NCI-H748 treated with DMSO at 0.1 percent for 48 hours (cell line): ENCODE measurements around the gene TCHP.

Source experiments
- DNase-seq: peaks from one replicate; lab custom pipeline; 2025; lab: John Stamatoyannopoulos, UW

Gene TCHP

GRCh38 chr12:109962398-109962797 lies 62.3 kb downstream of the TCHP start:
- no peak for DNase-seq

GRCh38 chr12:109963330-109963729 lies 63.3 kb downstream of the TCHP start:
- no peak for DNase-seq

GRCh38 chr12:109963743-109964429 lies 63.8 kb downstream of the TCHP start:
- no peak for DNase-seq

GRCh38 chr12:109966546-109966945 lies 66.5 kb downstream of the TCHP start:
- DNase-seq, result no peak

GRCh38 chr12:109967383-109968031 lies 67.4 kb downstream of the TCHP start:
- no peak for DNase-seq
